HG02798 (cell line): ENCODE data around the gene UGT2A2.
A peak's percentile ranks its signal among the peaks of the same experiment; 100 is the strongest.
"Not testable (repeated sequence)": the region's sequence is repeated elsewhere in the genome, so short reads cannot be mapped to it uniquely, and the experiment has no call there.

Experiments
- ATAC-seq: cut with Tn5 transposase; IDR thresholded peaks from one replicate; pipeline ENCODE4 v1.9.1; 2021; ENCODE audit warnings: mild to moderate bottlenecking; ENCODE audit not compliant: unreplicated experiment, poor library complexity

The UGT2A2 gene

GRCh38 chr4:69639542-69639941 lies at the start of gene UGT2A2:
Gene UGT2A2, minus strand, starts transcription at chr4:69639642. Its CDS starts 2 bp downstream, at chr4:69639640.
- ATAC-seq = no peak

GRCh38 chr4:69684804-69685203 lies 45.4 kb upstream of the UGT2A2 start:
- ATAC-seq = no peak

- peak; percentile 65 for ATAC-seq
These were observed 29.2 kb upstream of the UGT2A2 start for GRCh38 chr4:69668680-69669079.

- ATAC-seq = not testable (repeated sequence)
These were observed 24.6 kb upstream of the UGT2A2 start for GRCh38 chr4:69664009-69664408.

GRCh38 chr4:69661130-69661803 lies 21.8 kb upstream of the UGT2A2 start:
- not testable (repeated sequence) for ATAC-seq

GRCh38 chr4:69658133-69658532 lies 18.7 kb upstream of the UGT2A2 start:
- no peak for ATAC-seq

- no peak for ATAC-seq
These were observed 17.3 kb upstream of the UGT2A2 start for GRCh38 chr4:69656653-69657158.

- no peak for ATAC-seq
These were observed 13.7 kb upstream of the UGT2A2 start, which contains the start of gene UGT2A1 for GRCh38 chr4:69653147-69653546. Gene UGT2A1, minus strand, starts transcription at chr4:69653247. Its CDS starts 5,603 bp downstream, at chr4:69647644.

GRCh38 chr4:69650872-69651271 lies 11.4 kb upstream of the UGT2A2 start:
- no peak for ATAC-seq

- ATAC-seq = no peak
These were observed 10.2 kb upstream of the UGT2A2 start for GRCh38 chr4:69649629-69650028.

- ATAC-seq = no peak
These were observed 9.8 kb upstream of the UGT2A2 start for GRCh38 chr4:69649207-69649606.

GRCh38 chr4:69642961-69643360 lies 3.5 kb upstream of the UGT2A2 start:
- ATAC-seq = no peak

- no peak for ATAC-seq
These were observed 847 bp upstream of the UGT2A2 start for GRCh38 chr4:69640289-69640688.

GRCh38 chr4:69617083-69617694 lies 22.3 kb downstream of the UGT2A2 start:
- peak; percentile 55 for ATAC-seq

- ATAC-seq = no peak
These were observed 29.0 kb downstream of the UGT2A2 start for GRCh38 chr4:69610484-69610883.

GRCh38 chr4:69601065-69601464 lies 38.4 kb downstream of the UGT2A2 start:
- ATAC-seq = no peak

- ATAC-seq = no peak
These were observed 39.4 kb downstream of the UGT2A2 start for GRCh38 chr4:69600013-69600412.

- no peak for ATAC-seq
These were observed 45.1 kb downstream of the UGT2A2 start for GRCh38 chr4:69594382-69594781.

GRCh38 chr4:69591364-69591763 lies 48.1 kb downstream of the UGT2A2 start:
- no peak for ATAC-seq

GRCh38 chr4:69589884-69590283 lies 49.6 kb downstream of the UGT2A2 start:
- no peak for ATAC-seq

- ATAC-seq = no peak
These were observed 55.3 kb downstream of the UGT2A2 start for GRCh38 chr4:69584135-69584534.

- no peak for ATAC-seq
These were observed 55.9 kb downstream of the UGT2A2 start for GRCh38 chr4:69583543-69583942.
